GM12872 (cell line): ENCODE results near the gene AEN.

ENCODE experiments used
- CTCF ChIP-seq: IDR thresholded peaks from 3 replicates; pipeline ENCODE4 v1.5.1; 2011; ENCODE audit warnings: low read depth, mild to moderate bottlenecking, low read length, moderate library complexity; ENCODE audit not compliant: insufficient read depth

Gene AEN

GRCh38 chr15:88616240-88616639 lies 4.9 kb upstream of the AEN start:
- no peak for TF ChIP-seq CTCF

DNA sequence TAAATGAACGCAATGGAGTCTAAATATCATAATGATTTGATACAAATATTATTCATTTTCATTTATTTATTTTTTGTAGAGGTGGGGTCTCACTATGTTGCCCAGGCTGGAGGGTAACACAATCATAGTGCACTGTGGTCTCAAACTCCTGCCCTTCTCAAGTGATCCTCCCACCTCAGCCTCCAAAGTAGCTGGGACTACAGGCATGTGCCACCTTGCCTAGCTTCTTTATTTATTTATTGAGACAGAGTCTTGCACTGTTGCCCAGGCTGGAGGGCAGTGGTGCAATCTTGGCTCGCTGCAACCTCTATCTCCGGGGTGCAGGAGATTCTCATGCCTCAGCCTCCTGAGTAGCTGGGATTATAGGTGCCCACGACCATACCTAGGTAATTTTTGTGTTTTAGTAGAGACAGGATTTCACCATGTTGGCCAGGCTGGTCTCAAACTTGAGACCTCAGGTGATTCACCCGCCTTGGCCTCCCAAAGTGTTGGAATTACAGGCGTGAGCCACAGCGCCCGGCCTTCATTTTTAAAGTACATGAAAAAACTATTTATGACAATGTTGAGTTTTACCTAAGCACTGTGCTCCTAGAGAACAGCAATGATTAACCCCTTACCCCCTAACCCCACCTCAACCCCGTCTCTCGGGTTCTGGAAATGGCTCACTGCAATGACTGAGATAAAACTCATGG lies 4.0 kb upstream of the AEN start:
- TF ChIP-seq CTCF, result no peak

DNA sequence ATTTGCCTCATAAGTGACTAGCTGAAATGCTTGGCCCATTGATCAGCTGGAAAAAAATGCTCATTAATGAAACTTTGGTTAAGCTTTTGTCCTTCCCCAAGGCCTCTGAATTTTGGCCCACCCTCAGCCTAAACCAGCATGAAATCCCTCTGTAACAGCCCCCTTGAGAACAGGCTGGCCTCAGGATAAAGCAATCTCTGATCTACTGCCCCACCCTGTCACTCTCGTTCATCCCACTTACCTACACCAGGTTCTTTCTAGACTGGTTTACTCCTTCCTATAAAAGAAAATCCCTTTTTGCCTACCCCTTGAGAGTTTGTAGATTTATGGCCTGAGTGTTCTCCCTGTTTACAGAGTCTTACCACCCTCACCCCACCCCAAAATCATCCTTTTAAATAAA lies 3.4 kb upstream of the AEN start:
- no peak for TF ChIP-seq CTCF

GRCh38 chr15:88618686-88619085 lies 2.5 kb upstream of the AEN start:
- no peak for TF ChIP-seq CTCF

DNA sequence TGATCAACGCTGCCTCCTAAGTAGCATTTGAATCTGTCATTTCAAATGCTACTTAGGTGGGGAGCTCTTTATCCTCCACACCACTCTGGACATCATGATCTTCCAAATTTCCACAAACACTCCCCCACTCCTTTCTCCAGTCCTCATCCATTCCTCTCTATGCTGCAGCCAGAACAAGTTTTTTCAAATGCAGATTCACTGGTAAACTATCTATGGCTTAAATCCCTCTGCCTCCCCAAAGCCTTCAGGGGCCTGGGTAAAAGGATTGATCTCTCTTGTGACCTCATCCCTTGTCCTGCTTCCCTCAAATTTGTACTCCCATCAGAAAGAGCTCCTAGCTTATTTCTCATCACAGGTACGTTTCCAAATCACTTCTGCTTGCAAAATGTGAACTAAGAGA lies 1.3 kb upstream of the AEN start:
- no peak for TF ChIP-seq CTCF

- no peak for TF ChIP-seq CTCF
Observed at GRCh38 chr15:88621789-88622604, 857 bp downstream of the AEN start.

- no peak for TF ChIP-seq CTCF
Observed at GRCh38 chr15:88622605-88622975, 1.4 kb downstream of the AEN start.
